Kidney epithelial cell (primary cell): ENCODE results near the gene AAMP. TPM values are rescaled to one million over a fixed set of nuclear protein-coding genes. Genes with fewer than 3 reads are reported as not detected.

Experiments
- DNase-seq: peaks from one replicate; pipeline ENCODE4 v3.0.0-alpha.2; 2010; ENCODE audit warnings: low read depth
- H3K27me3 ChIP-seq: 2 replicates; pipeline ENCODE4 v1.6.0; 2011; ENCODE audit warnings: low read length; ENCODE audit not compliant: control insufficient read depth, insufficient read depth
- H3K36me3 ChIP-seq: 2 replicates; pipeline ENCODE4 v1.5.1; 2011; ENCODE audit warnings: low read length; ENCODE audit not compliant: control insufficient read depth, insufficient read depth
- H3K4me3 ChIP-seq: 2 replicates; pipeline ENCODE4 v1.5.1; 2011; ENCODE audit warnings: low read depth, mild to moderate bottlenecking, control low read depth, low read length
- total RNA-seq: library from RNA; depleted of rRNA; stranded (reverse); fragments of >200 nt; gene quantifications from 2 replicates; pipeline ENCODE4 v1.2.3, GENCODE V29; 2015
- TF ChIP-seq, protein P1 (sequence below): IDR thresholded peaks from 2 replicates; pipeline ENCODE4 v1.5.1; 2011; ENCODE audit warnings: mild to moderate bottlenecking, moderate library complexity, low read length, control low read depth, inconsistent platforms; ENCODE audit not compliant: insufficient read depth, poor library complexity, severe bottlenecking

The AAMP gene
- total RNA-seq, 1 donor from 2014 or later: 174 TPM

DNA sequence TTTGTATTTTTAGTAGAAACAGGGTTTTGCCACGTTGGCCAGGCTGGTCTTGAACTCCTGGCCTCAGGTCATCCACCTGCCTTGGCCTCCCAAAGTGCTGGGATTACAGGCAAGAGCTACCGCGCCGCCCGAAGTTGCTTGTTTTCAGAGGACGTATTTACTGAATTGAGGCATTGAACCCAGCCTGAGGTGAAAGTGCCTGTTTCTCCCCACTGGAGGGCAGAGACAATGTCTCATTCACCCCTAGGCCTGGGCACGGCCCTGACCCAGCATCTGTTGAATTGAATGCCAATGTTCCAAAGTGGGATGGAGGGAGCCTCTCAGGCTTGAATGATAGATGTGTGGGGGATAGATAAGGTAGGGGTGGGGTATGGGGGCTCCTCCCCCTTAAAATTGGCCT is 26.9 kb upstream of the AAMP start:
- DNase-seq: no peak
- H3K36me3 ChIP-seq: no peaks in the 10 kb centered on the region
- no peak overlapping the region for H3K4me3 ChIP-seq
- TF ChIP-seq, protein P1, sequence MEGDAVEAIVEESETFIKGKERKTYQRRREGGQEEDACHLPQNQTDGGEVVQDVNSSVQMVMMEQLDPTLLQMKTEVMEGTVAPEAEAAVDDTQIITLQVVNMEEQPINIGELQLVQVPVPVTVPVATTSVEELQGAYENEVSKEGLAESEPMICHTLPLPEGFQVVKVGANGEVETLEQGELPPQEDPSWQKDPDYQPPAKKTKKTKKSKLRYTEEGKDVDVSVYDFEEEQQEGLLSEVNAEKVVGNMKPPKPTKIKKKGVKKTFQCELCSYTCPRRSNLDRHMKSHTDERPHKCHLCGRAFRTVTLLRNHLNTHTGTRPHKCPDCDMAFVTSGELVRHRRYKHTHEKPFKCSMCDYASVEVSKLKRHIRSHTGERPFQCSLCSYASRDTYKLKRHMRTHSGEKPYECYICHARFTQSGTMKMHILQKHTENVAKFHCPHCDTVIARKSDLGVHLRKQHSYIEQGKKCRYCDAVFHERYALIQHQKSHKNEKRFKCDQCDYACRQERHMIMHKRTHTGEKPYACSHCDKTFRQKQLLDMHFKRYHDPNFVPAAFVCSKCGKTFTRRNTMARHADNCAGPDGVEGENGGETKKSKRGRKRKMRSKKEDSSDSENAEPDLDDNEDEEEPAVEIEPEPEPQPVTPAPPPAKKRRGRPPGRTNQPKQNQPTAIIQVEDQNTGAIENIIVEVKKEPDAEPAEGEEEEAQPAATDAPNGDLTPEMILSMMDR: no peak
- no peaks in the 10 kb centered on the region for H3K27me3 ChIP-seq

- TF ChIP-seq, protein P1: no peak
- Histone ChIP-seq H3K4me3 (no peak overlapping the region), H3K36me3 (no peaks in the 10 kb centered on the region), H3K27me3 (no peaks in the 10 kb centered on the region)
- DNase-seq: no peak
Measured at GRCh38 chr2:218296200-218296599, 26.3 kb upstream of the AAMP start.

GRCh38 chr2:218295029-218295428 is 25.1 kb upstream of the AAMP start:
- DNase-seq: no peak

DNA sequence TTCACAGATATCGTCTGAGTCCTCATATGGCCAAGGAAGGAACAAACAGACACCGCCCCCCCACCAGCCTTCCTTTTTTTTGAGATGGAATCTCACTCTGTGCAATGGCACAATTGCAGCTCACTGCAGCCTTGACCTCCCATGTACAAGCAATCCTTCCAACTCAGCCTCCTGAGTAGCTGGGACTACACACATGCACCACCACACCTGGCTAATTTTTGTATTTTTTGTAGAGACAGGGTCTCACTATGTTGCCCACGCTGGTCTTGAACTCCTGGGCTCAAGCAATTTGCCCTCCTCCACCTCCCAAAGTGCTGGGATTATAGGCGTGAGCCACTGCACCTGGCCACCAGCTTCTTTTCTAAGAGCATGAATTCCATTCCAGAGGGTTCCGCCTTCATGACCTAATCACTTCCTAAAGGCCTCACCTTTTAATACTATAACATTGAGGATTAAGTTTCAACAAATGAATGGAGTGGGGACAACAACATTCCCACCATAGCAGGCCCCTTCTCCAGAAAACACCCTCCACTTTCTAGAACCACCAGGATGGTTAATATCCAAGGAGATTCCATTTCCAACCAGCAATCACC is 24.6 kb upstream of the AAMP start:
- no peak for DNase-seq
- TF ChIP-seq, protein P1: no peak
- no peaks in the 10 kb centered on the region for H3K27me3 ChIP-seq

More at GRCh38 chr2:218295029-218295428, 25.1 kb upstream of the AAMP start:
- no peaks in the 10 kb centered on the region for H3K27me3 ChIP-seq
- no peak overlapping the region for H3K4me3 ChIP-seq
- TF ChIP-seq, protein P1: no peak
- no peaks in the 10 kb centered on the region for H3K36me3 ChIP-seq

GRCh38 chr2:218293715-218294429 is 23.9 kb upstream of the AAMP start:
- no peak for DNase-seq
- no peak overlapping the region for H3K4me3 ChIP-seq
- no peaks in the 10 kb centered on the region for H3K27me3 ChIP-seq
- no peaks in the 10 kb centered on the region for H3K36me3 ChIP-seq
- TF ChIP-seq, protein P1: no peak

More for the DNA sequence above, 24.6 kb upstream of the AAMP start:
- no peaks in the 10 kb centered on the region for H3K36me3 ChIP-seq
- no peak overlapping the region for H3K4me3 ChIP-seq
